HFF-Myc (cell line): ENCODE data around the gene KRT6A.

Experiments used
- DNase-seq: peaks from one replicate; pipeline ENCODE4 v3.0.0-alpha.2; 2011; ENCODE audit warnings: low read depth; ENCODE audit errors: extremely low read depth
- H3K4me3 ChIP-seq: replicated peaks from 2 replicates; pipeline ENCODE4 v1.5.1; 2011; ENCODE audit warnings: low read depth, mild to moderate bottlenecking, control low read depth, low read length
- TF ChIP-seq, protein P1 (sequence below): IDR thresholded peaks from 2 replicates; pipeline ENCODE4 v1.5.1; 2012; ENCODE audit warnings: mild to moderate bottlenecking, low read depth, low read length, control low read depth; ENCODE audit errors: missing control alignments

Gene KRT6A

DNA sequence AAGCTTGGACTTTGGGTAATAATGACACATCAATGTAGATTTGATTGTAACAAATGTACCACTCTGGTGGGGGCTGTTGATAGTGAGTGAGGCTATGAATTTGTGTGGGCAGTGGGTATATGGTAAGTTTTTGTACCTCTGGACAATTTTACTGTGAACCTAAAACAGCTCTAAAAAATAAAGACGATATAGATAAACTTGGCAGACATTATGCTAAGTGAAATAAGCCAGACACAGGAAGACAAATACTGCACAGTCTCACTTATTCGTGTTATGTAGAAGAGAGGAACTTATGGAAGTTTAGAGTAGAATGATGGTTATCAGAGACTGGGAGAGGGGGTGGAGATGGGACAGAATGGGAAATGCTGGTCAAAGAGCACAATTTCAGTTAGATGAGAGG lies 28.2 kb downstream of the KRT6A start:
- TF ChIP-seq, protein P1, sequence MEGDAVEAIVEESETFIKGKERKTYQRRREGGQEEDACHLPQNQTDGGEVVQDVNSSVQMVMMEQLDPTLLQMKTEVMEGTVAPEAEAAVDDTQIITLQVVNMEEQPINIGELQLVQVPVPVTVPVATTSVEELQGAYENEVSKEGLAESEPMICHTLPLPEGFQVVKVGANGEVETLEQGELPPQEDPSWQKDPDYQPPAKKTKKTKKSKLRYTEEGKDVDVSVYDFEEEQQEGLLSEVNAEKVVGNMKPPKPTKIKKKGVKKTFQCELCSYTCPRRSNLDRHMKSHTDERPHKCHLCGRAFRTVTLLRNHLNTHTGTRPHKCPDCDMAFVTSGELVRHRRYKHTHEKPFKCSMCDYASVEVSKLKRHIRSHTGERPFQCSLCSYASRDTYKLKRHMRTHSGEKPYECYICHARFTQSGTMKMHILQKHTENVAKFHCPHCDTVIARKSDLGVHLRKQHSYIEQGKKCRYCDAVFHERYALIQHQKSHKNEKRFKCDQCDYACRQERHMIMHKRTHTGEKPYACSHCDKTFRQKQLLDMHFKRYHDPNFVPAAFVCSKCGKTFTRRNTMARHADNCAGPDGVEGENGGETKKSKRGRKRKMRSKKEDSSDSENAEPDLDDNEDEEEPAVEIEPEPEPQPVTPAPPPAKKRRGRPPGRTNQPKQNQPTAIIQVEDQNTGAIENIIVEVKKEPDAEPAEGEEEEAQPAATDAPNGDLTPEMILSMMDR = no peak
- no peak for DNase-seq
- no peak overlapping the region for H3K4me3 ChIP-seq

DNA sequence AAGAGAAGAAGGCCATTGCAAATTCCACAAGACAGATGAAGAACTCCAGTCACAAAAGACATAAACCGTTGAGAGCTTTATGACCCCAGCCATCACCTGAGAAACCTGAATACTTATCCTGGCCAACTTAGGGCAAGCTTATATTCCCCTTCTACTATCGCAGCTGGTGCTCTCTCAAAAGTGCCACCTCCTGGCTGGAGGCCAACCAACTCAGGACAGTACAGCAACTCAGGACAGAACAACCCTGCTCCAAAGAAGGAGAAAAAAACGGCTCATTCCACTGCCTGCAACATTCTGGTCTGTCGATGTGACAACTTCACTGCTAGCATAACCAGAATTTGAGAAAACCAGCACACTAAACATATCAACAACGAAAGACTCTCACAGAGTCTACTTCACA lies 31.4 kb downstream of the KRT6A start:
- no peak overlapping the region for H3K4me3 ChIP-seq
- TF ChIP-seq, protein P1 = no peak
- DNase-seq = no peak

DNA sequence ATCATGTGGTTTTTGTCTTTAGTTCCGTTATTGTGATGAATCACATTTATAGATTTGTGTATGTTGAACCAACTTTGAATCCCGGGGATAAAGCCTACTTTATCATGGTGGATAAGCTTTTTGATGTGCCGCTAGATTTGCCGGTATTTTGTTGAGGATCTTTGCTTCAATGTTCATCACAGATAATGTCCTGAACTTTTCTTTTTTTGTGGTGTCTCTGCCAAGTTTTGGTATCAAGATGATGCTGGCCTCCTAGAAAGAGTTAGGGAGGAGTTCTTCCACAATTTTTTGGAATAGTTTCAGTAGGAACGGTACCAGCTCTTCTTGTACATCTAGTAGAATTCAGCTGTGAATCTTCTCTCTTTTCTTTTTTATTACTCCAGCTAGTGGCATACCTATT lies 34.2 kb downstream of the KRT6A start:
- DNase-seq = no peak
- TF ChIP-seq, protein P1 = no peak
- H3K4me3 ChIP-seq = no peak overlapping the region

DNA sequence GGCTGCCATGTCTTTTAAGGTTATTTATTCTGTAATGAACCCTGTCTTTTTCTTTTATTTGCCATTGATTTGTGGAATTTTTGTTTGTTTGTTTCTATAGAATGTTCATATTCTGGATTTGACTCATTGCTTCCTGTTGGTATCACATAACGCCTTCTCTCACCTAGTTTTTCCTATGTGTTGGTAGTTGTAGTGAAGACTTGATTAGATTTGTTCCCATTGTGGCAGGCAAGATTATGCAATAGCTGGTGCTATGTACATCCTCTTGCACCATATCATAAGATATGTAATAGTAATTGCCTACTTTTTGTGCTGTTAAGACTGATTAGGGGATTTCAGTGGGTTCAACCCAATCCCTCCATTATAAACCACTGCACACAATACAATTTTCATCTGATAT lies 37.2 kb downstream of the KRT6A start:
- TF ChIP-seq, protein P1 = no peak
- no peak overlapping the region for H3K4me3 ChIP-seq
- DNase-seq = no peak

DNA sequence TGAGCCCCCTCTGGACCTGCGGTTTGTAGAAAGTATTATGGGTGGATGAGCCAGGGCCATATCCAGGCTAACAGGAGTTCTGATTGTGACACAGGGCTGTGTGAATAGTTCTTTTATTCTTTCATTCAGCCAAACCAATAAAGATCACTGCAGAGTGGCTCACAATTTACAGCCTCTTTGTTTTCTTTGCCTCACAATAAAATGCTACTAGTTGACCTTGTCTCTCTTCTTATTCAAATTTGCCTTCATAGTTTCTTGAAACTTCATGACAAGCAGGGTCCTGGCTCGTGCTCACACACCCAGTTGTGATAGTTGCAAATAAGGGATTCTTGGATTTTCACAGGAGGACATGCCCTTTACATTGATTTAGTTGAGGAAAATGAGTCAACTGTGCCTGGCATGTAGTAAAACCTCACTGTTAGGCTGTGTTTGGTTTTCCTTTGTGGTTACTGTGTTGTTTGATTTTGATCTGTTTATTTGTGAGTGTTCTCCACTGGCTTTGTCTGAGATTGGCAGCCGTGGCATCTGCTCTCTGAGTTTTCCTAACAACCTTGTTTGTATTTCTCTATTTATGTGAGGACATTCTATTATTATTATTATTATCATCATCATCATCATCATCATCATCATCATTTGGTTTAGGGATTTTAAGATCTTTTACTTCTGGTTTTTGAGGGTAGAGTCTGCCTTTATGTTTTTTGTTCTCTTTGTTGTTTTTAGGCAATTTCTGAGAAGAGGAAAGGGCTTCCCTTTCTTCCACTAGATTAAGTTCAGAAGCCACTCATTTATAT lies 38.5 kb downstream of the KRT6A start:
- TF ChIP-seq, protein P1 = no peak
- no peak overlapping the region for H3K4me3 ChIP-seq
- no peak for DNase-seq

DNA sequence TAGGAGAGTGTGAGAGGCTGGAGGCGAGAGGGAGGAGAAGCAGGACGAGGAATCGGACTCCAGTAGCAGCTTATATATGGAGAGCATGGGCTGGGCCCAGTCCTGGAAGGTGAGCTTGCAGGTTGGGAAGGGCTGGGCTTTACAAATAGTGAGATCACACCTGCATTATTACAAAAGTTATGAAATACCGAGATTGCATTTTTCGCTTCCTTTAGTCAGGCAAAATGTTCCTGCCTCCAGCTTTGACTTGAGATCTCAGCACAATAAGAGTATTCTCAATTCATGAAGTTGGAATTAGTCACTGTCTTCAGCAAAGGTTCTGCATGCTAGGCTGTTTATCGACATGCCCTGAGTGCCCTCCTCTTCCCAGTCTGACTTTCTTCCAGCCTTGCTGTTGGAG lies 41.0 kb downstream of the KRT6A start, which contains the start of gene KRT6B:
TSS of gene KRT6B (minus strand) at position 46 of the 400 bp plus-strand sequence. CDS start 68 bp downstream, outside the sequence.
- TF ChIP-seq, protein P1 = no peak
- no peak within 1 kb of the TSS for H3K4me3 ChIP-seq
- DNase-seq = no peak
